ENCODE measurements around the gene TTC13.

DNA sequence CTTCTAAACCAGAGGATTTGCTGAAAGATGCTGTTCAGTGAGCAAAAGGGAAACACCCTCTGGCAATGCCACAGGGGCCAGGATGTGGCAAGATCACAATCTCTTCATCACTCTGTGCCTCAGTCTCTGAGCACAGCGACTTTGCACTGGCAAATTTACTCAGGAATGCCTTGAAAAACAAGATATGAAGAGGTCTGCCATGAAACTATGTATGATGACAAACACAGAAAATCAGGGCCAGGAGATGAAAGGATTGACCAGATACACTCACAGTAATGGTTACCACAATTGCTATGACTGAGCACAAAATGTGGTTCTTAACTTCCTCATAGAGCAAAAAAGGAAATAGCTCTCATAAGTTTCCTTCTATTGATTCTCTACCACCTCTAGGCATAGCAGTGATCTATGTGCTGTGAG is 5.8 kb downstream of the TTC13 start:
- TF ChIP-seq POLR2A (IDR thresholded peaks at IDR 0.05) (no peak), POLR2AphosphoS5 (IDR thresholded peaks at IDR 0.05) (no peak)
- TF ChIP-seq, protein P1, sequence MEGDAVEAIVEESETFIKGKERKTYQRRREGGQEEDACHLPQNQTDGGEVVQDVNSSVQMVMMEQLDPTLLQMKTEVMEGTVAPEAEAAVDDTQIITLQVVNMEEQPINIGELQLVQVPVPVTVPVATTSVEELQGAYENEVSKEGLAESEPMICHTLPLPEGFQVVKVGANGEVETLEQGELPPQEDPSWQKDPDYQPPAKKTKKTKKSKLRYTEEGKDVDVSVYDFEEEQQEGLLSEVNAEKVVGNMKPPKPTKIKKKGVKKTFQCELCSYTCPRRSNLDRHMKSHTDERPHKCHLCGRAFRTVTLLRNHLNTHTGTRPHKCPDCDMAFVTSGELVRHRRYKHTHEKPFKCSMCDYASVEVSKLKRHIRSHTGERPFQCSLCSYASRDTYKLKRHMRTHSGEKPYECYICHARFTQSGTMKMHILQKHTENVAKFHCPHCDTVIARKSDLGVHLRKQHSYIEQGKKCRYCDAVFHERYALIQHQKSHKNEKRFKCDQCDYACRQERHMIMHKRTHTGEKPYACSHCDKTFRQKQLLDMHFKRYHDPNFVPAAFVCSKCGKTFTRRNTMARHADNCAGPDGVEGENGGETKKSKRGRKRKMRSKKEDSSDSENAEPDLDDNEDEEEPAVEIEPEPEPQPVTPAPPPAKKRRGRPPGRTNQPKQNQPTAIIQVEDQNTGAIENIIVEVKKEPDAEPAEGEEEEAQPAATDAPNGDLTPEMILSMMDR (IDR thresholded peaks at IDR 0.05): no peak

Data from sigmoid colon (tissue), 4 donors.